Parathyroid adenoma (tissue), 2 donors: ENCODE measurements around the gene BCL11A.

Experiments used
- H2AFZ ChIP-seq: fragments of 300-600 bp; sonication (generic); one replicate; pipeline ENCODE4 v1.7.0; 2017; ENCODE audit warnings: antibody characterized with exemption, mild to moderate bottlenecking
- H3K27ac ChIP-seq: fragments of 300-600 bp; sonication (generic); one replicate; pipeline ENCODE4 v1.7.0; 2017
- H3K27me3 ChIP-seq: fragments of 300-600 bp; sonication (generic); one replicate; pipeline ENCODE4 v1.7.0; 2017; ENCODE audit warnings: low read length; ENCODE audit not compliant: control insufficient read depth, insufficient read depth
- H3K36me3 ChIP-seq: fragments of 300-600 bp; sonication (generic); one replicate; pipeline ENCODE4 v1.7.0; 2017; ENCODE audit warnings: low read length; ENCODE audit not compliant: control insufficient read depth, insufficient read depth
- H3K4me1 ChIP-seq: fragments of 300-600 bp; sonication (generic); one replicate; pipeline ENCODE4 v1.7.0; 2017; ENCODE audit warnings: control low read depth
- H3K4me2 ChIP-seq: fragments of 300-600 bp; sonication (generic); one replicate; pipeline ENCODE4 v1.7.0; 2017; ENCODE audit warnings: low read length
- H3K4me3 ChIP-seq: fragments of 300-600 bp; sonication (generic); one replicate; pipeline ENCODE4 v1.7.0; 2017; ENCODE audit warnings: low read depth, low read length
- H3K79me2 ChIP-seq: fragments of 300-600 bp; sonication (generic); one replicate; pipeline ENCODE4 v1.7.0; 2017; ENCODE audit warnings: control low read depth
- H3K9ac ChIP-seq: fragments of 300-600 bp; sonication (generic); one replicate; pipeline ENCODE4 v1.7.0; 2017; ENCODE audit warnings: mild to moderate bottlenecking
- H3K9me3 ChIP-seq: fragments of 300-600 bp; sonication (generic); one replicate; pipeline ENCODE4 v1.7.0; 2017; ENCODE audit warnings: low read length; ENCODE audit not compliant: control insufficient read depth
- CTCF ChIP-seq: fragments of 300-600 bp; sonication (generic); IDR thresholded peaks from one replicate; pipeline ENCODE4 v1.7.0; 2017; ENCODE audit warnings: antibody characterized with exemption, mild to moderate bottlenecking
- donor health status: primary hyperparathyroidism.

The BCL11A gene

GRCh38 chr2:60505240-60505879, 48.1 kb downstream of the BCL11A start:
- H3K27me3 ChIP-seq, result no peaks in the 10 kb centered on the region
- H3K27ac ChIP-seq, result no peak overlapping the region
- no peaks in the 10 kb centered on the region for H3K4me1 ChIP-seq
- no peaks in the 10 kb centered on the region for H3K79me2 ChIP-seq
- no peak overlapping the region for H3K4me2 ChIP-seq
- H2AFZ ChIP-seq, result no peak overlapping the region
- no peak overlapping the region for H3K9ac ChIP-seq
- H3K4me3 ChIP-seq, result no peak overlapping the region
- no peaks in the 10 kb centered on the region for H3K9me3 ChIP-seq
- TF ChIP-seq CTCF, result no peak
- no peaks in the 10 kb centered on the region for H3K36me3 ChIP-seq

GRCh38 chr2:60504049-60504448, 49.4 kb downstream of the BCL11A start:
- Histone ChIP-seq H3K4me3 (no peak overlapping the region), H3K27ac (no peak overlapping the region), H3K4me2 (no peak overlapping the region), H3K79me2 (no peaks in the 10 kb centered on the region), H3K36me3 (no peaks in the 10 kb centered on the region), H3K9me3 (no peaks in the 10 kb centered on the region), H3K4me1 (no peaks in the 10 kb centered on the region), H3K9ac (no peak overlapping the region), H3K27me3 (no peaks in the 10 kb centered on the region), H2AFZ (no peak overlapping the region)
- TF ChIP-seq CTCF, result no peak

- Histone ChIP-seq H3K4me1 (no peaks in the 10 kb centered on the region), H3K27ac (no peak overlapping the region), H3K79me2 (no peaks in the 10 kb centered on the region), H3K9me3 (no peaks in the 10 kb centered on the region), H3K4me2 (no peak overlapping the region), H3K27me3 (no peaks in the 10 kb centered on the region), H3K36me3 (no peaks in the 10 kb centered on the region), H2AFZ (no peak overlapping the region), H3K4me3 (no peak overlapping the region), H3K9ac (no peak overlapping the region)
- no peak for TF ChIP-seq CTCF
Measured at GRCh38 chr2:60502144-60502543, 51.3 kb downstream of the BCL11A start.

DNA sequence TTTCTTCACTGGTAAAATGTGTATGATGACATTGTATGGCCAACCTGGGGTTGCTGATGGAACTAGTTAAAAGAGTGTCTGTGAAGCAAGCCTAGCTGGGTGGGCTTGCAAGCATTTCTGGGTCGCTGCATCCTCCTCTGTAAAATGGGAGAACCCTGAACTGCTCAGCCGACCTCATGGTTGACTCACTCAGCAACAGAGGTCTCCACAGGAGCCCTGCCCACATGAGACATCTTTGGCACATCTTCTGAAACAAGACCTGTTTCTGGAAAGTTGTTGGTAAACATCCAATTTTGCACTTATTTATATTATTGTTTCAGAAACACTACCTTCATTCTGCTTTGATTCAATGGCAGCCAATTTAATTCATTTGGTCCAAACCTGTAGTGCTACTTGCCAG, 52.6 kb downstream of the BCL11A start:
- Histone ChIP-seq H3K36me3 (no peaks in the 10 kb centered on the region), H3K4me1 (no peaks in the 10 kb centered on the region), H3K9me3 (no peaks in the 10 kb centered on the region), H3K79me2 (no peaks in the 10 kb centered on the region), H3K4me2 (no peak overlapping the region), H3K9ac (no peak overlapping the region), H2AFZ (no peak overlapping the region), H3K27ac (no peak overlapping the region), H3K27me3 (no peaks in the 10 kb centered on the region), H3K4me3 (no peak overlapping the region)
- TF ChIP-seq CTCF, result no peak

DNA sequence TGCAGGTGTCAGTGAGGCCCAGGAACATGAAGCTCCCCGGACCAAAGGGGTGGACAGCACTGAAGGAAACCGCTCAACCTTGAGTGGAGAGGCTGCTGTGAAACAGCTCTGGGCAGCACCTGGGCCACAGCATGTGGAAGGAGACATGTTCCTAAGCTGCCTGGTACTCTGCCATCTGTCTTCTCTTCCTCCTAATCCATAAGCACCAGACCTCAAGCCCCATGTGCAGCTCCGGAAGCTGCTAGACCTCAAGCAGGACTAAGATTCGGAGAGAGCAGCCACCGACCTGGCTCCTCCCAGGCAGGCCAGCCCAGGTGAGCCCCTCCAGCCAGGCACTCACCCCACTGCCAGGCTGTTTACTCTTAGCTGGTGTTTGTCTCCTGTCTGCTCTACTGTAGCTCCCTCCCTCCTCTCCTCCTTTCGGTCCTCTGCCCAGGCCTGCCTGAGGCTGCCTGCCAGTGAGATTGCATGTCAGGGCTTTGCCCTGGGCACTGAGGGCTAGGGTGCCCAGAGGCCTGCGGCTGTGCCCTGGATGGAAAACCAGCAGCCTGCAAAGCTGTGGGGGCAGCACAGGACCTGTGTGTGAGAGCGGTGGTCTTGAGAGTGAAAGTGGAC, 53.7 kb downstream of the BCL11A start:
- H3K27ac ChIP-seq, result no peak overlapping the region
- H2AFZ ChIP-seq, result no peak overlapping the region
- TF ChIP-seq CTCF, result no peak
- H3K4me1 ChIP-seq, result no peaks in the 10 kb centered on the region
- H3K4me2 ChIP-seq, result no peak overlapping the region
- no peaks in the 10 kb centered on the region for H3K79me2 ChIP-seq
- no peak overlapping the region for H3K9ac ChIP-seq
- H3K4me3 ChIP-seq, result no peak overlapping the region
- H3K36me3 ChIP-seq, result no peaks in the 10 kb centered on the region
- no peaks in the 10 kb centered on the region for H3K27me3 ChIP-seq
- H3K9me3 ChIP-seq, result no peaks in the 10 kb centered on the region
